Endothelial cell (in vitro differentiated cells): Measurements from ENCODE around the gene PLD5. TPM values are rescaled to one million over a fixed set of nuclear protein-coding genes. Genes with fewer than 3 reads are reported as not detected.
"Not testable (repeated sequence)": the region's sequence is repeated elsewhere in the genome, so short reads cannot be mapped to it uniquely, and the experiment has no call there.

Experiments used
- DNase-seq: peaks from one replicate; pipeline ENCODE4 v3.0.0; 2021; ENCODE audit warnings: low spot score
- H3K27ac Mint-ChIP-seq: one replicate; pipeline ENCODE4 v1.8.0; 2021; ENCODE audit warnings: mixed read lengths, inconsistent platforms; ENCODE audit not compliant: unreplicated experiment
- H3K27me3 Mint-ChIP-seq: one replicate; pipeline ENCODE4 v1.8.0; 2021; ENCODE audit warnings: mild to moderate bottlenecking, moderate library complexity, mixed read lengths, inconsistent platforms; ENCODE audit not compliant: unreplicated experiment
- H3K36me3 Mint-ChIP-seq: one replicate; pipeline ENCODE4 v1.8.0; 2021; ENCODE audit warnings: mild to moderate bottlenecking, low read depth, mixed read lengths, inconsistent platforms; ENCODE audit not compliant: unreplicated experiment
- H3K4me1 Mint-ChIP-seq: one replicate; pipeline ENCODE4 v1.8.0; 2021; ENCODE audit warnings: mild to moderate bottlenecking, mixed read lengths, inconsistent platforms; ENCODE audit not compliant: unreplicated experiment
- H3K4me3 Mint-ChIP-seq: one replicate; pipeline ENCODE4 v1.8.0; 2021; ENCODE audit warnings: mild to moderate bottlenecking, mixed read lengths, inconsistent platforms; ENCODE audit not compliant: unreplicated experiment
- H3K9me3 Mint-ChIP-seq: one replicate; pipeline ENCODE4 v1.8.0; 2021; ENCODE audit warnings: mixed read lengths, inconsistent platforms; ENCODE audit not compliant: unreplicated experiment
- total RNA-seq: library from RNA; stranded (reverse); fragmentation: NEBNext Ultra II Directional; extraction: Animal tissue kit (Norgen Biotek cat#: 25700); gene quantifications from one replicate; pipeline ENCODE4 v1.2.1, GENCODE V29; 2021; ENCODE audit not compliant: unreplicated experiment
- TF ChIP-seq, protein P1 (sequence below): fragments of 200-600 bp; sonication (generic); IDR thresholded peaks from one replicate; pipeline ENCODE4 v1.5.0; 2021; ENCODE audit warnings: antibody characterized with exemption; ENCODE audit not compliant: unreplicated experiment

The PLD5 gene
- total RNA-seq, 1 donor from 2014 or later, result not detected

- Mint-ChIP-seq H3K4me3 (no peak overlapping the region), H3K27me3 (no peaks in the 10 kb centered on the region), H3K9me3 (no peaks in the 10 kb centered on the region), H3K36me3 (no peaks in the 10 kb centered on the region), H3K27ac (no peak overlapping the region), H3K4me1 (no peaks in the 10 kb centered on the region)
- no peak for DNase-seq
- TF ChIP-seq, protein P1, sequence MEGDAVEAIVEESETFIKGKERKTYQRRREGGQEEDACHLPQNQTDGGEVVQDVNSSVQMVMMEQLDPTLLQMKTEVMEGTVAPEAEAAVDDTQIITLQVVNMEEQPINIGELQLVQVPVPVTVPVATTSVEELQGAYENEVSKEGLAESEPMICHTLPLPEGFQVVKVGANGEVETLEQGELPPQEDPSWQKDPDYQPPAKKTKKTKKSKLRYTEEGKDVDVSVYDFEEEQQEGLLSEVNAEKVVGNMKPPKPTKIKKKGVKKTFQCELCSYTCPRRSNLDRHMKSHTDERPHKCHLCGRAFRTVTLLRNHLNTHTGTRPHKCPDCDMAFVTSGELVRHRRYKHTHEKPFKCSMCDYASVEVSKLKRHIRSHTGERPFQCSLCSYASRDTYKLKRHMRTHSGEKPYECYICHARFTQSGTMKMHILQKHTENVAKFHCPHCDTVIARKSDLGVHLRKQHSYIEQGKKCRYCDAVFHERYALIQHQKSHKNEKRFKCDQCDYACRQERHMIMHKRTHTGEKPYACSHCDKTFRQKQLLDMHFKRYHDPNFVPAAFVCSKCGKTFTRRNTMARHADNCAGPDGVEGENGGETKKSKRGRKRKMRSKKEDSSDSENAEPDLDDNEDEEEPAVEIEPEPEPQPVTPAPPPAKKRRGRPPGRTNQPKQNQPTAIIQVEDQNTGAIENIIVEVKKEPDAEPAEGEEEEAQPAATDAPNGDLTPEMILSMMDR, result no peak
Observed at GRCh38 chr1:242349636-242350035, 174.9 kb downstream of the PLD5 start.

GRCh38 chr1:242330865-242331264 lies 193.6 kb downstream of the PLD5 start:
- not testable (repeated sequence) for H3K4me3 Mint-ChIP-seq, H3K27me3 Mint-ChIP-seq, H3K9me3 Mint-ChIP-seq, DNase-seq, H3K4me1 Mint-ChIP-seq, H3K27ac Mint-ChIP-seq, H3K36me3 Mint-ChIP-seq

GRCh38 chr1:242327381-242327780 lies 197.1 kb downstream of the PLD5 start:
- H3K4me3 Mint-ChIP-seq, H3K27ac Mint-ChIP-seq, H3K27me3 Mint-ChIP-seq, H3K9me3 Mint-ChIP-seq, DNase-seq, H3K36me3 Mint-ChIP-seq, H3K4me1 Mint-ChIP-seq: not testable (repeated sequence)

DNA sequence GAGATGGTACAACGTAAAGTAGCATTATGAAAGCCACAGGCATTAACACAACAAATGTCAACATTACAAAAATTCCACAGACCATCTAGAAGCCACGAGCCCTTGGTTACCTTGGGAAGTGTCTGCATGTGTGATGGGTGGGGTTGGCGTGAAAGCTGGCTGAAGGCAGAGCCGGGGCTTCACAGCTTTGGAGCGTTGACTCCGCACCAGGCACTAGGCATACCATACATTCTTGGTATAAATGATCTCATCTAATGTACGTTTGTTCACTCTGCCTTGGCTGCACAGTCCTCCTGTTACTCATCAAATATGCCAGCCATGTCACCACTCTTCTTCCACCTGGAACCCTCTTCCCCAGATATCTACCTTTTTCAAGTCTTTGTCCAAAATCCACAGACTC lies 202.5 kb downstream of the PLD5 start:
- H3K9me3 Mint-ChIP-seq, H3K4me3 Mint-ChIP-seq, H3K27me3 Mint-ChIP-seq, H3K27ac Mint-ChIP-seq, DNase-seq, H3K4me1 Mint-ChIP-seq, H3K36me3 Mint-ChIP-seq: not testable (repeated sequence)

- no peaks in the 10 kb centered on the region for H3K36me3 Mint-ChIP-seq
- TF ChIP-seq, protein P1, result no peak
- no peaks in the 10 kb centered on the region for H3K27me3 Mint-ChIP-seq
- H3K9me3 Mint-ChIP-seq, result no peaks in the 10 kb centered on the region
- no peaks in the 10 kb centered on the region for H3K4me1 Mint-ChIP-seq
- DNase-seq, result no peak
- no peak overlapping the region for H3K4me3 Mint-ChIP-seq
- no peak overlapping the region for H3K27ac Mint-ChIP-seq
Observed at GRCh38 chr1:242318140-242318539, 206.4 kb downstream of the PLD5 start.

DNA sequence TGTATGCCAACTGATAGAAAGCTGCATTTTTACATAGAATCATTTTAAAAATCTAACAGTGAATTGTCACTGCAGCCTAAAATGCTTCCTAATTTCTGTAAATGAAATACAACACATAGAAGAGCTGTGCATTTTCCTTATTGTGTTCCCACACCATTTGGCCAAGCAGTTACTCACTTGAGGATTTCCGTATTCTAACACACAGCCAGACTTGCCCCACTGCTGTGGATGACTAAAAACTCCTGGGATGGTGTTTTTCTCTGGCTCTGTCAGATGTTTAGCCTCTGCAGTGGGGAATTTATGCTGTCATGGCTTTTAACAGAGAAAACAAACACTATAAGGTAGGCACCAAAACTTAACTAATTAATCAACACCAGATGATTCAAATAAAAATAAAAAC lies 209.6 kb downstream of the PLD5 start:
- not testable (repeated sequence) for H3K27ac Mint-ChIP-seq, H3K27me3 Mint-ChIP-seq, H3K4me3 Mint-ChIP-seq, H3K4me1 Mint-ChIP-seq, H3K9me3 Mint-ChIP-seq, DNase-seq, H3K36me3 Mint-ChIP-seq

DNA sequence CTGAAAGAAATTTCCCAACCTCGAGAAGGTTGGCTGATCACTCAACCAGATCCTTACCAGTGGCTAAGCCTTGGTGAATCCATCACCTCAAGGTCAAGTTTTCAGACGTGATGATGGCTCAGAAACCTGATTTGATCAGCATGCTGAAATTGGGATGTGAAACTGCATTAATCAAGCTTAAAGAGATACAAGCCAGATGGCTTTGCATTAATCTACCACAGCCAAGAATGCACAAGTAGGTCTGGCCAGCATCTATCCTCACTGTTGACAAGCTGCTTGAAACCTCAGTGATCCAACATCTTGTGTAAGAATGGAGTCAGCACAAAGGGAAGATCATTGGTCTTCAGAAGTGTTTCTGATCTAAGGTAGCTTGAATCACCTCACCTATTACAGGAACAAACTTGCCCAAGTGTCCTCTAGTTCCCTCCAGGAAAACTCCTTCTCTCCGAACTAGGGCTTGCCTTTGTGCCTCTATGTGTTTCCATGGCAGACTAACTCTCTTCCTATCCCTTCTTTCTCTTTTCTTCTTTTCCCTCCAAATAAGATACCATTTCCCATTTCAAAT lies 210.3 kb downstream of the PLD5 start:
- not testable (repeated sequence) for H3K36me3 Mint-ChIP-seq, H3K9me3 Mint-ChIP-seq, H3K27me3 Mint-ChIP-seq, H3K4me3 Mint-ChIP-seq, DNase-seq, H3K27ac Mint-ChIP-seq, H3K4me1 Mint-ChIP-seq

DNA sequence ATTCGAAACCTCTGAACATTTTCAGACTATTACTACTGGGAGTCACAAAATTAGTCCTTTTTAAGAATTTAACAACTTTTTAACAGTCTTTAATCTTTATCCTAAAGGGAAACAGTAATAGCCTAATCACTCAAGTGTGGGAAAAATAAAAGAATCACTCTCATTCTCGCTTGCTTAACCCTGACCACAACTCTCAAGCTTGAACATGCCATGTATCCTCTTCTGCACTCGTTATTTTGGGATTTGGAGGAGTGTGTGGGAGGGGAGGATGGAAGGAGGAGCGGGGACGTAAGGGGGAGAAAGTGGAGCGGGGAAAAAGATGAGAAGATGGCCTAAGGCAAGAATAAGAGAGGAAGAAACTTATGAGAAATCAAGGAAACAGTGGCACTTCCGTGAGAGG lies 215.8 kb downstream of the PLD5 start:
- not testable (repeated sequence) for H3K4me3 Mint-ChIP-seq, H3K36me3 Mint-ChIP-seq, H3K9me3 Mint-ChIP-seq, H3K27me3 Mint-ChIP-seq, H3K4me1 Mint-ChIP-seq, DNase-seq, H3K27ac Mint-ChIP-seq

DNA sequence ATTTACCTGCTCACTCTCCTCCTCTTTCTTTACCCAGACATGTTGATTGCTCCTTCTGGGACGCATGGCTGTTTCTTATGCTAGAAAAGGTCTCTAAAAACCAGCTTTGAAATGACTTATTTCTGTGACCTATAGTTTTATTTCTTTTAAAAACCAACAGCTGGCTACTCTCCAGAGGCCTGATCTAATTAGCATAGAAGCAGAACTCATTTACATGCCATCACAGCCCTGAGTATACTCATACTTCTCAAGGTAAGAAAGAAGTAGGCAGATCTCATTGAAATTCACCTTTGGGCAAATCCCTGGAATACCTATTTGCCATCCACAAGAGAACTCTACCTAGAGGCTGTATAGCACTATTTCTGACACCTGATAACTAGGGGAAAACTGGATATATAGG lies 230.7 kb downstream of the PLD5 start:
- not testable (repeated sequence) for H3K4me3 Mint-ChIP-seq, H3K27ac Mint-ChIP-seq, H3K4me1 Mint-ChIP-seq, H3K9me3 Mint-ChIP-seq, DNase-seq, H3K27me3 Mint-ChIP-seq, H3K36me3 Mint-ChIP-seq

DNA sequence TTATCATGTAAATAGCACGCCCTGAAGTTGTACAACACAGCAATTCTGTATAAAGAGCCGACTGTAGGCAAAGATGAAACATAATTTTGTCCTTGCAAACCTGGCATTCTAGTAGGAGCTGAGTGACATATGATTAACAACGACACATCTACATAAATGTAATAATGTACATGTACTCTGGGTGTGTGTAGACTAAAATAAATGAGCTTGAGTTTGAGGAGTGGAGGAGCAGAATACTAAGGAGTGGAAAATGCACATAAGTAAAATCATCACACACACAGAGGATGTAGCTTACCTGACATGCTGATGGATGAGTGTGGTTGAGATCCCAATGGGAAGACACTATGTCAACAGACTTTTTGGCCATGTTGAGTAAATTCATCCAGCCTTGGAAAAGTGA lies 236.4 kb downstream of the PLD5 start:
- H3K4me1 Mint-ChIP-seq, H3K4me3 Mint-ChIP-seq, H3K27ac Mint-ChIP-seq, H3K27me3 Mint-ChIP-seq, DNase-seq, H3K9me3 Mint-ChIP-seq, H3K36me3 Mint-ChIP-seq: not testable (repeated sequence)
